OCI-LY3 (cell line): Measurements from ENCODE around the gene ZDHHC14.

Source experiments
- CTCF ChIP-seq: fragments of 200-600, 300-600 bp; sonication (generic); IDR thresholded peaks from 2 replicates; pipeline ENCODE4 v1.5.1; 2014; ENCODE audit warnings: antibody characterized with exemption, low read length, low read depth
- EZH2phosphoT487 ChIP-seq: fragments of 200-600 bp; shearing (Covaris generic); IDR thresholded peaks from 2 replicates; pipeline ENCODE4 v1.6.1; 2018; ENCODE audit warnings: antibody characterized with exemption, mixed run types, low read depth

GRCh38 chr6:157429248-157429647 is 48.3 kb downstream of the ZDHHC14 start:
- TF ChIP-seq CTCF (no peak), EZH2phosphoT487 (no peak)
